Suprapubic skin (tissue), 4 donors: Measurements from ENCODE around the gene TTC39C. TPM values are rescaled to one million over a fixed set of nuclear protein-coding genes. Genes with fewer than 3 reads are reported as not detected.
A peak's percentile ranks its signal among the peaks of the same experiment; 100 is the strongest.

Experiments
- DNase-seq, 2 donors: peaks; one replicate each; pipeline ENCODE4 v3.0.0-alpha.2; 2019; ENCODE audit warnings: low spot score in 2 of 2
- H3K27ac ChIP-seq: fragments of 200-600 bp; sonication (generic); one replicate; pipeline ENCODE4 v1.5.1; 2019
- H3K27me3 ChIP-seq: fragments of 200-600 bp; sonication (generic); one replicate; pipeline ENCODE4 v1.5.1; 2019
- H3K36me3 ChIP-seq: fragments of 200-600 bp; sonication (generic); one replicate; pipeline ENCODE4 v1.5.1; 2019
- H3K4me1 ChIP-seq: fragments of 200-600 bp; sonication (generic); one replicate; pipeline ENCODE4 v1.5.1; 2019
- H3K4me3 ChIP-seq: fragments of 200-600 bp; sonication (generic); one replicate; pipeline ENCODE4 v1.5.1; 2019; ENCODE audit warnings: mild to moderate bottlenecking
- H3K9me3 ChIP-seq: fragments of 200-600 bp; sonication (generic); one replicate; pipeline ENCODE4 v1.5.1; 2019
- CTCF ChIP-seq, 2 donors: fragments of 200-600 bp in 1 of 2; fragments of 450-650 bp in 1 of 2; sonication (generic) in 1 of 2; IDR thresholded peaks; one replicate each; pipeline ENCODE4 v1.5.1; 2016 to 2019; ENCODE audit warnings: antibody characterized with exemption in 2 of 2, mild to moderate bottlenecking in 1 of 2, moderate library complexity in 1 of 2
- EP300 ChIP-seq: sonication (generic); formaldehyde crosslinking; IDR thresholded peaks from one replicate; pipeline ENCODE4 v1.6.1; 2017; ENCODE audit warnings: antibody characterized with exemption
- POLR2A ChIP-seq, 2 donors: fragments of 450-650 bp; IDR thresholded peaks; one replicate each; pipeline ENCODE4 v1.6.1; 2017; ENCODE audit warnings: antibody characterized with exemption in 2 of 2, mild to moderate bottlenecking in 2 of 2, moderate library complexity in 2 of 2
- POLR2AphosphoS5 ChIP-seq, 3 donors: sonication (generic); formaldehyde crosslinking; IDR thresholded peaks; one replicate each; pipeline ENCODE4 v1.6.1; 2017; ENCODE audit warnings: antibody characterized with exemption in 3 of 3
- WGBS: methylation state at CpG from one replicate; pipeline ENCODE4 v1.1.5; 2018; 5-methylcytosine and 5-hydroxymethylcytosine counted together
- total RNA-seq, 4 donors: library from RNA; depleted of rRNA; stranded (reverse); fragments of >200 nt; gene quantifications; one replicate each; pipeline ENCODE4 v1.1.0, GENCODE V29; 2016

The TTC39C gene
- total RNA-seq, 4 donors from 2014 or later = 74.9 to 126 (median 86.5) TPM

GRCh38 chr18:24176727-24177416, 162.3 kb downstream of the TTC39C start:
- Histone ChIP-seq H3K9me3 (no peaks in the 10 kb centered on the region), H3K4me1 (no peaks in the 10 kb centered on the region), H3K27ac (no peak overlapping the region), H3K4me3 (no peak overlapping the region), H3K36me3 (peaks cover 2% of the 10 kb centered on the region), H3K27me3 (no peaks in the 10 kb centered on the region)
- DNase-seq = no peak
- no peak for TF ChIP-seq EP300
- no peak for TF ChIP-seq POLR2A (IDR thresholded peaks at IDR 0.05)
- TF ChIP-seq CTCF (IDR thresholded peaks at IDR 0.05) = peak in 1 of 2 donors; percentile 56
- WGBS = 74% methylated on average over 7 of the region's 7 CpGs

- no peak for DNase-seq
- 76% methylated on average over 5 of the region's 5 CpGs for WGBS
- peaks cover 2% of the 10 kb centered on the region for H3K36me3 ChIP-seq
Observed at GRCh38 chr18:24177499-24178133, 163.1 kb downstream of the TTC39C start.

GRCh38 chr18:24180048-24180447, 165.5 kb downstream of the TTC39C start:
- Histone ChIP-seq H3K4me1 (no peaks in the 10 kb centered on the region), H3K36me3 (peaks cover 2% of the 10 kb centered on the region), H3K27ac (no peak overlapping the region), H3K27me3 (no peaks in the 10 kb centered on the region), H3K9me3 (no peaks in the 10 kb centered on the region), H3K4me3 (no peak overlapping the region)
- no peak for TF ChIP-seq POLR2AphosphoS5 (IDR thresholded peaks at IDR 0.05)
- TF ChIP-seq POLR2A (IDR thresholded peaks at IDR 0.05) = no peak
- no peak for TF ChIP-seq EP300
- no peak for TF ChIP-seq CTCF (IDR thresholded peaks at IDR 0.05)
- WGBS = 91% methylated on average over 1 of the region's 1 CpG
- DNase-seq = no peak

More at GRCh38 chr18:24177499-24178133, 163.1 kb downstream of the TTC39C start:
- Histone ChIP-seq H3K27me3 (no peaks in the 10 kb centered on the region), H3K27ac (no peak overlapping the region), H3K4me3 (no peak overlapping the region), H3K9me3 (no peaks in the 10 kb centered on the region), H3K4me1 (no peaks in the 10 kb centered on the region)
- TF ChIP-seq CTCF (IDR thresholded peaks at IDR 0.05) (no peak), POLR2A (IDR thresholded peaks at IDR 0.05) (no peak), POLR2AphosphoS5 (IDR thresholded peaks at IDR 0.05) (no peak), EP300 (no peak)

GRCh38 chr18:24181806-24182205, 167.3 kb downstream of the TTC39C start:
- WGBS = 81% methylated on average over 2 of the region's 2 CpGs
- no peaks in the 10 kb centered on the region for H3K27me3 ChIP-seq
- H3K27ac ChIP-seq = no peak overlapping the region
- H3K9me3 ChIP-seq = no peaks in the 10 kb centered on the region
- no peaks in the 10 kb centered on the region for H3K4me1 ChIP-seq
- DNase-seq = no peak
- H3K4me3 ChIP-seq = no peak overlapping the region
- H3K36me3 ChIP-seq = peaks cover 6% of the 10 kb centered on the region
- TF ChIP-seq POLR2A (IDR thresholded peaks at IDR 0.05) (no peak), EP300 (no peak), POLR2AphosphoS5 (IDR thresholded peaks at IDR 0.05) (no peak), CTCF (IDR thresholded peaks at IDR 0.05) (no peak)

Other genes starting within 250 kb of the TTC39C start
- gene CABYR, start 124.3 kb downstream of the TTC39C start, total RNA-seq = 1 to 10 TPM in 3 of 4 donors, under 1 TPM in 1; 0.76 to 3.6 (median 1.2) TPM